HCT116 (cell line): ENCODE data around the gene WDR19. TPM values are rescaled to one million over a fixed set of nuclear protein-coding genes. Genes with fewer than 3 reads are reported as not detected.
A peak's percentile ranks its signal among the peaks of the same experiment; 100 is the strongest.

ENCODE experiments used
- ATAC-seq: fragments of 200-7000 bp; cut with Tn5 transposase; 2 replicates; pipeline ENCODE4 v1.9.1; 2020; ENCODE audit warnings: mild to moderate bottlenecking, moderate library complexity
- BruUV-seq: library from RNA; stranded (reverse); fragments of 400-500 nt; replicated peaks from 2 replicates; lab custom pipeline; 2021; lab: Mats Ljungman, UMichigan
- CTCF ChIA-PET: fragments of 300-600 bp; sonication (Branson Sonifier 250); formaldehyde crosslinking; loops from one replicate; lab custom pipeline; 2021; ENCODE audit warnings: antibody characterized with exemption; lab: Charles Lee
- POLR2A ChIA-PET: fragments of 300-600, 350-600 bp; sonication (Branson Sonifier 250); formaldehyde crosslinking; loops from one replicate; lab custom pipeline; 2021; ENCODE audit warnings: antibody characterized with exemption; lab: Charles Lee
- RAD21 ChIA-PET, 2 experiments: fragments of 300-600 bp; sonication (Branson Sonifier 250); formaldehyde crosslinking; loops; one replicate each; lab custom pipeline; 2023; ENCODE audit warnings: low total read pairs in 2 of 2; ENCODE audit not compliant: uncharacterized antibody in 2 of 2, unreplicated experiment in 2 of 2, low non-redundant PET in 1 of 2; lab: Charles Lee
- DNase-seq: peaks from one replicate; pipeline ENCODE4 v3.0.0-alpha.2; 2010; ENCODE audit warnings: low read depth, low spot score
- H2AFZ ChIP-seq: fragments of 200-600 bp; shearing (Covaris generic), sonication (generic); 2 replicates; pipeline ENCODE4 v1.6.1; 2017; ENCODE audit warnings: low read depth, mixed run types, mixed read lengths, antibody characterized with exemption, low read length; ENCODE audit not compliant: poor library complexity, severe bottlenecking
- H3K27ac ChIP-seq: 2 replicates; pipeline ENCODE4 v1.5.1; 2012; ENCODE audit warnings: low read depth, low read length
- H3K27me3 ChIP-seq: fragments of 200-600 bp; sonication (generic); 2 replicates; pipeline ENCODE4 v1.6.1; 2016; ENCODE audit warnings: mixed run types, low read length, mixed read lengths; ENCODE audit not compliant: insufficient read depth
- H3K36me3 ChIP-seq, 2 experiments: fragments of 200-500 bp in 1 of 2; fragments of 200-600 bp in 1 of 2; sonication (Bioruptor generic) in 1 of 2; sonication (generic) in 1 of 2; 2 replicates each; pipeline versions ENCODE4 v1.5.1 to v1.6.1; 2014 to 2016; ENCODE audit warnings: low read length in 2 of 2, inconsistent platforms in 1 of 2, mixed read lengths in 1 of 2, mixed run types in 1 of 2; ENCODE audit not compliant: insufficient read depth in 2 of 2, control insufficient read depth in 1 of 2
- H3K4me1 ChIP-seq, 2 experiments: fragments of 200-600 bp in 1 of 2; sonication (generic) in 1 of 2; 2 replicates each; pipeline versions ENCODE4 v1.5.1 to v1.6.1; 2012 to 2017; ENCODE audit warnings: low read length in 2 of 2, inconsistent platforms in 1 of 2, mild to moderate bottlenecking in 1 of 2, mixed read lengths in 1 of 2, mixed run types in 1 of 2, moderate library complexity in 1 of 2; ENCODE audit not compliant: insufficient read depth in 2 of 2, control insufficient read depth in 1 of 2
- H3K4me2 ChIP-seq: fragments of 200-600 bp; sonication (generic); 2 replicates; pipeline ENCODE4 v1.6.1; 2017; ENCODE audit warnings: mixed run types, low read length, mixed read lengths
- H3K4me3 ChIP-seq, 2 experiments: fragments of 200-600 bp in 1 of 2; sonication (generic) in 1 of 2; replicated peaks in 1 of 2; 2 replicates each; pipeline ENCODE4 v1.5.1; 2011 to 2016; ENCODE audit warnings: low read length in 2 of 2, control low read depth in 1 of 2, low read depth in 1 of 2, mild to moderate bottlenecking in 1 of 2, mixed read lengths in 1 of 2, mixed run types in 1 of 2
- H3K79me2 ChIP-seq: fragments of 200-600 bp; sonication (generic); 2 replicates; pipeline ENCODE4 v1.6.1; 2017; ENCODE audit warnings: mild to moderate bottlenecking, mixed run types, low read length, moderate library complexity, mixed read lengths; ENCODE audit not compliant: insufficient read depth
- H3K9ac ChIP-seq: fragments of 200-600 bp; sonication (generic); 2 replicates; pipeline ENCODE4 v1.6.1; 2016; ENCODE audit warnings: low read length, mixed read lengths
- H3K9me2 ChIP-seq: fragments of 200-600 bp; sonication (generic), shearing (Covaris generic); 2 replicates; pipeline ENCODE4 v1.6.1; 2017; ENCODE audit warnings: mixed run types, mild to moderate bottlenecking, moderate library complexity; ENCODE audit not compliant: insufficient read depth
- H3K9me3 ChIP-seq, 2 experiments: fragments of 200-500 bp in 1 of 2; fragments of 200-600 bp in 1 of 2; sonication (Bioruptor generic) in 1 of 2; sonication (generic) in 1 of 2; 2 replicates each; pipeline ENCODE4 v1.6.1; 2014 to 2017; ENCODE audit warnings: low read length in 2 of 2, mixed read lengths in 2 of 2, inconsistent platforms in 1 of 2, low read depth in 1 of 2, mild to moderate bottlenecking in 1 of 2, mixed run types in 1 of 2, moderate library complexity in 1 of 2; ENCODE audit not compliant: control insufficient read depth in 1 of 2, insufficient read depth in 1 of 2
- H4K20me1 ChIP-seq: fragments of 200-600 bp; sonication (generic), shearing (Covaris generic); 2 replicates; pipeline ENCODE4 v1.6.1; 2017; ENCODE audit warnings: mixed run types, mild to moderate bottlenecking, moderate library complexity; ENCODE audit not compliant: insufficient read depth
- CBX3 ChIP-seq: IDR thresholded peaks from 2 replicates; pipeline ENCODE4 v1.6.1; 2012; ENCODE audit warnings: low read depth
- CEBPB ChIP-seq: IDR thresholded peaks from 2 replicates; pipeline ENCODE4 v1.6.1; 2012; ENCODE audit warnings: low read depth
- EGR1 ChIP-seq: IDR thresholded peaks from 2 replicates; pipeline ENCODE4 v1.6.1; 2012; ENCODE audit warnings: low read depth
- ELF1 ChIP-seq: IDR thresholded peaks from 2 replicates; pipeline ENCODE4 v1.6.1; 2012; ENCODE audit warnings: low read depth, borderline replicate concordance
- EZH2 ChIP-seq: fragments of 200-600 bp; sonication (generic); IDR thresholded peaks from 2 replicates; pipeline ENCODE4 v1.6.1; 2017; ENCODE audit warnings: antibody characterized with exemption, mixed run types
- EZH2phosphoT487 ChIP-seq: fragments of 200-600 bp; IDR thresholded peaks from 2 replicates; pipeline ENCODE4 v1.6.1; 2018; ENCODE audit warnings: antibody characterized with exemption, borderline replicate concordance
- FOSL1 ChIP-seq: IDR thresholded peaks from 2 replicates; pipeline ENCODE4 v1.6.1; 2012; ENCODE audit warnings: low read depth
- JUND ChIP-seq: IDR thresholded peaks from 2 replicates; pipeline ENCODE4 v1.6.1; 2012
- POLR2A ChIP-seq: IDR thresholded peaks from 2 replicates; pipeline ENCODE4 v1.7.0; 2011; ENCODE audit warnings: borderline replicate concordance; ENCODE audit not compliant: insufficient read depth, insufficient read length; ENCODE audit errors: extremely low read depth
- POLR2AphosphoS5 ChIP-seq: IDR thresholded peaks from 2 replicates; pipeline ENCODE4 v1.6.1; 2011; ENCODE audit warnings: mild to moderate bottlenecking, low read depth, low read length, moderate library complexity
- RAD21 ChIP-seq: IDR thresholded peaks from 2 replicates; pipeline ENCODE4 v1.6.1; 2012; ENCODE audit warnings: low read depth, mild to moderate bottlenecking
- TCF7L2 ChIP-seq: IDR thresholded peaks from 2 replicates; pipeline ENCODE4 v1.7.0; 2011; ENCODE audit warnings: borderline replicate concordance, inconsistent platforms; ENCODE audit not compliant: insufficient read depth, insufficient read length; ENCODE audit errors: extremely low read depth
- YY1 ChIP-seq: IDR thresholded peaks from 2 replicates; pipeline ENCODE4 v1.6.1; 2011; ENCODE audit warnings: low read length, low read depth, moderate library complexity, mild to moderate bottlenecking; ENCODE audit not compliant: insufficient replicate concordance; ENCODE audit errors: extremely low read depth
- intact Hi-C: fragments of 100-400 bp; cut with micrococcal nuclease; formaldehyde crosslinking; loops from 2 replicates; pipeline ENCODE4 v1.10.0; 2022
- total RNA-seq: library from RNA; stranded (reverse); gene quantifications from one replicate; pipeline ENCODE4 v1.2.1, GENCODE V29; 2021; ENCODE audit not compliant: unreplicated experiment
- TF ChIP-seq, protein P1 (sequence below): IDR thresholded peaks from 2 replicates; pipeline ENCODE4 v1.6.1; 2011; ENCODE audit warnings: mild to moderate bottlenecking, low read length, moderate library complexity; ENCODE audit not compliant: insufficient replicate concordance; ENCODE audit errors: extremely low read depth
- TF ChIP-seq, protein P2 (sequence below), 3 experiments: fragments of 200-600 bp in 1 of 3; sonication (generic) in 1 of 3; IDR thresholded peaks in 2 of 3; conservative IDR thresholded peaks in 1 of 3; 2 replicates each; pipeline ENCODE4 v1.5.1; 2012 to 2017; ENCODE audit warnings: low read depth in 2 of 3, low read length in 2 of 3, antibody characterized with exemption in 1 of 3, borderline replicate concordance in 1 of 3, control low read depth in 1 of 3, mild to moderate bottlenecking in 1 of 3, mixed read lengths in 1 of 3, mixed run types in 1 of 3, moderate library complexity in 1 of 3; ENCODE audit not compliant: insufficient read depth in 1 of 3

The WDR19 gene
- total RNA-seq, 1 experiment from 2014 or later = 18.8 TPM

- TF ChIP-seq YY1 = no peak
- TF ChIP-seq EGR1 = no peak
- TF ChIP-seq FOSL1 = no peak
- no peak for TF ChIP-seq CBX3
These were observed 61.1 kb downstream of the WDR19 start (continued) for GRCh38 chr4:39243462-39243861.

- H3K36me3 ChIP-seq = no peaks in the 10 kb centered on the region
- H3K9ac ChIP-seq = no peak overlapping the region
These were observed 72.9 kb downstream of the WDR19 start for GRCh38 chr4:39255266-39255665.

More at GRCh38 chr4:39255266-39255665, 72.9 kb downstream of the WDR19 start:
- intact Hi-C loops = no loop called here
- ChIA-PET CTCF (no interaction called here), RAD21 (no interaction called here), POLR2A (no interaction called here)
- H3K9me2 ChIP-seq = no peaks in the 10 kb centered on the region
- TF ChIP-seq RAD21 = peak; percentile 39
- no peak for TF ChIP-seq TCF7L2
- no peak for TF ChIP-seq POLR2AphosphoS5
- peak; percentile 34; the same call in 1 of the 2 replicates for TF ChIP-seq FOSL1
- no peak for TF ChIP-seq EZH2
- TF ChIP-seq, protein P1, sequence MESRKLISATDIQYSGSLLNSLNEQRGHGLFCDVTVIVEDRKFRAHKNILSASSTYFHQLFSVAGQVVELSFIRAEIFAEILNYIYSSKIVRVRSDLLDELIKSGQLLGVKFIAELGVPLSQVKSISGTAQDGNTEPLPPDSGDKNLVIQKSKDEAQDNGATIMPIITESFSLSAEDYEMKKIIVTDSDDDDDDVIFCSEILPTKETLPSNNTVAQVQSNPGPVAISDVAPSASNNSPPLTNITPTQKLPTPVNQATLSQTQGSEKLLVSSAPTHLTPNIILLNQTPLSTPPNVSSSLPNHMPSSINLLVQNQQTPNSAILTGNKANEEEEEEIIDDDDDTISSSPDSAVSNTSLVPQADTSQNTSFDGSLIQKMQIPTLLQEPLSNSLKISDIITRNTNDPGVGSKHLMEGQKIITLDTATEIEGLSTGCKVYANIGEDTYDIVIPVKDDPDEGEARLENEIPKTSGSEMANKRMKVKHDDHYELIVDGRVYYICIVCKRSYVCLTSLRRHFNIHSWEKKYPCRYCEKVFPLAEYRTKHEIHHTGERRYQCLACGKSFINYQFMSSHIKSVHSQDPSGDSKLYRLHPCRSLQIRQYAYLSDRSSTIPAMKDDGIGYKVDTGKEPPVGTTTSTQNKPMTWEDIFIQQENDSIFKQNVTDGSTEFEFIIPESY = no peak
- no peak for TF ChIP-seq CEBPB
- TF ChIP-seq CBX3 = no peak
- TF ChIP-seq, protein P2, sequence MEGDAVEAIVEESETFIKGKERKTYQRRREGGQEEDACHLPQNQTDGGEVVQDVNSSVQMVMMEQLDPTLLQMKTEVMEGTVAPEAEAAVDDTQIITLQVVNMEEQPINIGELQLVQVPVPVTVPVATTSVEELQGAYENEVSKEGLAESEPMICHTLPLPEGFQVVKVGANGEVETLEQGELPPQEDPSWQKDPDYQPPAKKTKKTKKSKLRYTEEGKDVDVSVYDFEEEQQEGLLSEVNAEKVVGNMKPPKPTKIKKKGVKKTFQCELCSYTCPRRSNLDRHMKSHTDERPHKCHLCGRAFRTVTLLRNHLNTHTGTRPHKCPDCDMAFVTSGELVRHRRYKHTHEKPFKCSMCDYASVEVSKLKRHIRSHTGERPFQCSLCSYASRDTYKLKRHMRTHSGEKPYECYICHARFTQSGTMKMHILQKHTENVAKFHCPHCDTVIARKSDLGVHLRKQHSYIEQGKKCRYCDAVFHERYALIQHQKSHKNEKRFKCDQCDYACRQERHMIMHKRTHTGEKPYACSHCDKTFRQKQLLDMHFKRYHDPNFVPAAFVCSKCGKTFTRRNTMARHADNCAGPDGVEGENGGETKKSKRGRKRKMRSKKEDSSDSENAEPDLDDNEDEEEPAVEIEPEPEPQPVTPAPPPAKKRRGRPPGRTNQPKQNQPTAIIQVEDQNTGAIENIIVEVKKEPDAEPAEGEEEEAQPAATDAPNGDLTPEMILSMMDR (IDR thresholded peaks at IDR 0.05 in 2 of 3, conservative IDR thresholded peaks at IDR 0.05 in 1 of 3; ENCODE audit: borderline replicate concordance in 1 of 3, insufficient read depth in 1 of 3, low read depth in 2 of 3, low read length in 2 of 3) = peak; percentile 11 to 54 (median 36); a peak in 4 of 6 replicates
- TF ChIP-seq POLR2A = no peak
- TF ChIP-seq JUND = no peak
- no peak for TF ChIP-seq ELF1
- TF ChIP-seq EZH2phosphoT487 = no peak
- no peak for TF ChIP-seq EGR1
- no peak overlapping the region for H2AFZ ChIP-seq
- peaks cover 6 to 11% of the 10 kb centered on the region in 2 experiments; a peak in 2 of 4 replicates for H3K4me1 ChIP-seq
- H3K4me2 ChIP-seq = peak overlapping the region; percentile 39
- H4K20me1 ChIP-seq = no peaks in the 10 kb centered on the region
- no peaks in the 10 kb centered on the region for H3K79me2 ChIP-seq
- no peak overlapping the region for H3K27ac ChIP-seq
- peak; percentile 80 for ATAC-seq
- DNase-seq = no peak
- H3K27me3 ChIP-seq = no peaks in the 10 kb centered on the region
- no peaks in the 10 kb centered on the region for H3K9me3 ChIP-seq
- H3K4me3 ChIP-seq = no peak overlapping the region
- BruUV-seq = no TSS peak
